Nephron (organoid): Measurements from ENCODE around the gene TMIGD1.

ENCODE experiments used
- H3K27ac Mint-ChIP-seq, 3 experiments: 2 replicates each; pipeline ENCODE4 v1.8.0; 2020; ENCODE audit warnings: mixed read lengths in 3 of 3, mild to moderate bottlenecking in 2 of 3, moderate library complexity in 1 of 3
- H3K27me3 Mint-ChIP-seq: 2 replicates; pipeline ENCODE4 v1.8.0; 2021; ENCODE audit warnings: low read depth, mild to moderate bottlenecking, moderate library complexity, mixed read lengths
- H3K36me3 Mint-ChIP-seq: 2 replicates; pipeline ENCODE4 v1.8.0; 2020; ENCODE audit warnings: low read depth, mixed read lengths
- H3K4me1 Mint-ChIP-seq: 2 replicates; pipeline ENCODE4 v1.8.0; 2020; ENCODE audit warnings: mixed read lengths
- H3K4me3 Mint-ChIP-seq, 3 experiments: 2 replicates each; pipeline ENCODE4 v1.8.0; 2020; ENCODE audit warnings: mild to moderate bottlenecking in 3 of 3, mixed read lengths in 3 of 3, moderate library complexity in 2 of 3
- H3K9me3 Mint-ChIP-seq: 2 replicates; pipeline ENCODE4 v1.8.0; 2020; ENCODE audit warnings: mixed read lengths
- TF ChIP-seq, protein P1 (sequence below), 3 experiments: fragments of 200-600 bp; sonication (generic); IDR thresholded peaks; one replicate each; pipeline ENCODE4 v1.5.0; 2021; ENCODE audit warnings: antibody characterized with exemption in 3 of 3; ENCODE audit not compliant: unreplicated experiment in 3 of 3

The TMIGD1 gene

DNA sequence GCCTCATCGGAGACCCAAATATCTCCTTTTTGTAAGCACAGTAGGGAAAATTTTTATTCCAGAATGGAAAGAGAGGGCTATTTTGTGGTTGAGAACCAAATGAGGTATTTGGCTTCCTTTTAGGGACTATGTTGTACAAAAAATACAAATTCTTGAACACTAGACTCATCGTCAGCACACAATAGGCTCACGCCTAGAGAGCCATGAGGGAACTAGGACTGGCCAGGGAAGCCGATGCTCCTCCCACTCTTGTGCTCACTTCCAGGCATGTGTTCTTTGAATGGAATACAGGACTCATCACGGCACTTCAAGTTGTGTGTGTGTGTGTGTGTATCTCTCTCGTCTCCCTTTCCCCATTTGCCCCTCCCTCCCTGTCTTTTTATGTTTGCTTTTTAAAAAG, 24.3 kb downstream of the TMIGD1 start:
- Mint-ChIP-seq H3K27ac (no peak overlapping the region), H3K27me3 (no peaks in the 10 kb centered on the region), H3K36me3 (no peaks in the 10 kb centered on the region), H3K4me1 (no peaks in the 10 kb centered on the region), H3K4me3 (no peak overlapping the region), H3K9me3 (no peaks in the 10 kb centered on the region)
- TF ChIP-seq, protein P1, sequence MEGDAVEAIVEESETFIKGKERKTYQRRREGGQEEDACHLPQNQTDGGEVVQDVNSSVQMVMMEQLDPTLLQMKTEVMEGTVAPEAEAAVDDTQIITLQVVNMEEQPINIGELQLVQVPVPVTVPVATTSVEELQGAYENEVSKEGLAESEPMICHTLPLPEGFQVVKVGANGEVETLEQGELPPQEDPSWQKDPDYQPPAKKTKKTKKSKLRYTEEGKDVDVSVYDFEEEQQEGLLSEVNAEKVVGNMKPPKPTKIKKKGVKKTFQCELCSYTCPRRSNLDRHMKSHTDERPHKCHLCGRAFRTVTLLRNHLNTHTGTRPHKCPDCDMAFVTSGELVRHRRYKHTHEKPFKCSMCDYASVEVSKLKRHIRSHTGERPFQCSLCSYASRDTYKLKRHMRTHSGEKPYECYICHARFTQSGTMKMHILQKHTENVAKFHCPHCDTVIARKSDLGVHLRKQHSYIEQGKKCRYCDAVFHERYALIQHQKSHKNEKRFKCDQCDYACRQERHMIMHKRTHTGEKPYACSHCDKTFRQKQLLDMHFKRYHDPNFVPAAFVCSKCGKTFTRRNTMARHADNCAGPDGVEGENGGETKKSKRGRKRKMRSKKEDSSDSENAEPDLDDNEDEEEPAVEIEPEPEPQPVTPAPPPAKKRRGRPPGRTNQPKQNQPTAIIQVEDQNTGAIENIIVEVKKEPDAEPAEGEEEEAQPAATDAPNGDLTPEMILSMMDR (IDR thresholded peaks at IDR 0.05; ENCODE audit: unreplicated experiment in 3 of 3) = no peak

DNA sequence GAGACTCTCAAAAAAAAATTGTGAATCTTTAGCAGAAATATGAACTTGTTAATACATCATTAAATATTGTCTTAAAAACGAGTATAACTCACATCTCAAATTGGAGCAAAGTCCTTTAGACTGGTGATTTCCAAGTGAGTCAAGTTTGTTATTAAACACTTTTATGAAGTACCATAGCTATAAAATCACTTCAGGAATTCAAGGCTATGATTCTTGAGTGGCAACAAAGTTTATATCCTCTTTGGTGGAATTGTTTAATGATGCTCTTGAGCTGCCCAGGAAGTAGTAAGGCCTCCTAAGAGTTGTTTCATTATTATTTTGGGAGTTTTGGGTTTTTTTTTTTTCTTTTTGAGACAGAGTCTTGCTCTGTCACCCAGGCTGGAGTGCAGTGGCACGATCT, 25.5 kb downstream of the TMIGD1 start:
- TF ChIP-seq, protein P1 (IDR thresholded peaks at IDR 0.05; ENCODE audit: unreplicated experiment in 3 of 3) = no peak
- no peaks in the 10 kb centered on the region for H3K9me3 Mint-ChIP-seq
- H3K36me3 Mint-ChIP-seq = no peaks in the 10 kb centered on the region
- H3K27ac Mint-ChIP-seq = no peak overlapping the region
- H3K4me1 Mint-ChIP-seq = no peaks in the 10 kb centered on the region
- no peak overlapping the region for H3K4me3 Mint-ChIP-seq
- no peaks in the 10 kb centered on the region for H3K27me3 Mint-ChIP-seq

DNA sequence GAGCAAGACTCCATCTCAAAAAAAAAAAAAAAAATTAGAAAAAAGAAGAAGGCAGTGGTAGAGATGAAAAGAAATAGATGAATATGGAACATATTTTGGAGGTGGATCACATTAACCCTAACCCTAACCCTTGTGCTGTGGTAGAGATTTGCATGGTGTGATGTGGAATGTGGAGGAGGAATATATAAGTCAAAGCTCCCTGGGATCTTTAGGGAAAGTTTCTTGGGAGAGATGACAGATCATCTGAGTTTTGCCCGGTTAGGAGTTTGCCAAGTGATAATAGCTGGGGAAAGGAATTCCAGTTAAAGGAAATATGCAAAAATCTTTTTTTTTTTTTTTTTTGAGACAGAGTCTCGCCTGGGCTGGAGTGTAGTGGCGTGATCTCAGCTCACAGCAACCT, 29.1 kb downstream of the TMIGD1 start:
- Mint-ChIP-seq H3K4me1 (no peaks in the 10 kb centered on the region), H3K27ac (no peak overlapping the region), H3K4me3 (no peak overlapping the region), H3K36me3 (no peaks in the 10 kb centered on the region), H3K9me3 (peaks cover 3% of the 10 kb centered on the region), H3K27me3 (peaks cover 4% of the 10 kb centered on the region)
- TF ChIP-seq, protein P1 (IDR thresholded peaks at IDR 0.05; ENCODE audit: unreplicated experiment in 3 of 3) = no peak

DNA sequence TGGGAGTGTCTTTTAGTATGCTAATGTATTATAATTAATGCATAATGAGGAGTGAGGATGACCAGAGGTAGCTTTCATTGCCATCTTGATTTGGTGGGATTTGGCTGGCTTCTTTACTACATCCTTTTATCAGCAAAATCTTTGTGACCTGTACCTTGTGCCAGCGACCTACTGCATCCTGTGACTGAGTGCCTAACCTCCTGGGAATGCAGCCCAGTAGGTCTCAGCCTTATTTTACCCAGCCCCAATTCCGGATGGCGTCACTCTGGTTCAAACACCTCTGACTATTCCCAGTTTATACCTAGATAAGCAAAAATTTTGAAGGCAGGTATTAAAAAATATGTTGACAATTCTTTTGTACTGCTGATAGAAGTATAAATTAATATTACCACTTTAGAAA, 31.6 kb downstream of the TMIGD1 start:
- TF ChIP-seq, protein P1 (IDR thresholded peaks at IDR 0.05; ENCODE audit: unreplicated experiment in 3 of 3) = no peak
- H3K27me3 Mint-ChIP-seq = peaks cover 6% of the 10 kb centered on the region

DNA sequence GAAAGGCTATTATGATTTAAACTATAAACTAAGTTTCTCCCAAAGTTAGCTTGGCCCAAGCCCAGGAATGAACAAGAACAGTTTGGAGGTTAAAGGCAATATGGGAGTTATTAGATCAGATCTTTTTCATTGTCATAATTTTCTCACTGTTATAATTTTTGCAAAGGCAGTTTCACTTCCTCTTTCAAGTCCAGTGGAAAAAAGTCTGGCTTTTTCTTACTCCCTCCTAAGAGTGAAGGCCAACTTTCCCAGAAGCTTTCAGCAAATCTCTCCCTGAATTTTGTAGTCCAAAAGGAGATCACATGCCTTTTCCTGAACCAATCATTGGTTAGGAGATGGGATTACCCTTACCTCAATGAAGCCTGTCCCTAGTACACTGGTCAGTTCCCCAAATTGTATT, 33.0 kb downstream of the TMIGD1 start:
- H3K27ac Mint-ChIP-seq = no peak overlapping the region
- peaks cover 3% of the 10 kb centered on the region for H3K9me3 Mint-ChIP-seq
- no peaks in the 10 kb centered on the region for H3K36me3 Mint-ChIP-seq
- no peak overlapping the region for H3K4me3 Mint-ChIP-seq
- H3K4me1 Mint-ChIP-seq = no peaks in the 10 kb centered on the region
- peaks cover 10% of the 10 kb centered on the region for H3K27me3 Mint-ChIP-seq
- TF ChIP-seq, protein P1 (IDR thresholded peaks at IDR 0.05; ENCODE audit: unreplicated experiment in 3 of 3) = no peak

More for the DNA sequence above, 31.6 kb downstream of the TMIGD1 start:
- Mint-ChIP-seq H3K27ac (no peak overlapping the region), H3K4me1 (no peaks in the 10 kb centered on the region), H3K9me3 (peaks cover 3% of the 10 kb centered on the region), H3K4me3 (no peak overlapping the region), H3K36me3 (no peaks in the 10 kb centered on the region)

DNA sequence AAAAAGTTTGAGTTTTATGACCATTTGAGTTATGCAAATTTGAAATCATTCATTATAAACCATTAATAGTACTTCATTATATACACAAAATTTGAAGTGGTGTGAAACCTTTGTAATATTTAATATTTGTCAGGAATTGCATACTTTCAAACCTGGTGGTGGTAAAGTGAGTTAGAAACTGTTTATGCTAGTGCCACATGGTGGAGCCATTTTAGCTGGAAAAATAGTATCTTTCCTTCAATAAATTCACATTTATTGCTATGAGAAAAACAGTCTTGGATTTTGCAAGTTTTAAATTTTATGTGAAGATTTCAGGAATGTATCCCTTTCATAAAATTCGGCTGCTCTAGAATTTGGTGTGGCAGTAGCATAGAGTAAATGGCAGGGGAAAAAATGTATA, 34.9 kb downstream of the TMIGD1 start:
- H3K27me3 Mint-ChIP-seq = peaks cover 10% of the 10 kb centered on the region
- H3K9me3 Mint-ChIP-seq = peaks cover 3% of the 10 kb centered on the region
- H3K4me3 Mint-ChIP-seq = no peak overlapping the region
- H3K27ac Mint-ChIP-seq = no peak overlapping the region
- no peaks in the 10 kb centered on the region for H3K36me3 Mint-ChIP-seq
- TF ChIP-seq, protein P1 (IDR thresholded peaks at IDR 0.05; ENCODE audit: unreplicated experiment in 3 of 3) = peak; percentile 41 to 49 (median 46)
- no peaks in the 10 kb centered on the region for H3K4me1 Mint-ChIP-seq
